Parathyroid adenoma (tissue), 2 donors: ENCODE results near the gene TSPYL6.

Experiments used
- H2AFZ ChIP-seq: fragments of 300-600 bp; sonication (generic); one replicate; pipeline ENCODE4 v1.7.0; 2017; ENCODE audit warnings: antibody characterized with exemption, mild to moderate bottlenecking
- H3K27ac ChIP-seq: fragments of 300-600 bp; sonication (generic); one replicate; pipeline ENCODE4 v1.7.0; 2017
- H3K27me3 ChIP-seq: fragments of 300-600 bp; sonication (generic); one replicate; pipeline ENCODE4 v1.7.0; 2017; ENCODE audit warnings: low read length; ENCODE audit not compliant: control insufficient read depth, insufficient read depth
- H3K36me3 ChIP-seq: fragments of 300-600 bp; sonication (generic); one replicate; pipeline ENCODE4 v1.7.0; 2017; ENCODE audit warnings: low read length; ENCODE audit not compliant: control insufficient read depth, insufficient read depth
- H3K4me1 ChIP-seq: fragments of 300-600 bp; sonication (generic); one replicate; pipeline ENCODE4 v1.7.0; 2017; ENCODE audit warnings: control low read depth
- H3K4me2 ChIP-seq: fragments of 300-600 bp; sonication (generic); one replicate; pipeline ENCODE4 v1.7.0; 2017; ENCODE audit warnings: low read length
- H3K4me3 ChIP-seq: fragments of 300-600 bp; sonication (generic); one replicate; pipeline ENCODE4 v1.7.0; 2017; ENCODE audit warnings: low read depth, low read length
- H3K79me2 ChIP-seq: fragments of 300-600 bp; sonication (generic); one replicate; pipeline ENCODE4 v1.7.0; 2017; ENCODE audit warnings: control low read depth
- H3K9ac ChIP-seq: fragments of 300-600 bp; sonication (generic); one replicate; pipeline ENCODE4 v1.7.0; 2017; ENCODE audit warnings: mild to moderate bottlenecking
- H3K9me3 ChIP-seq: fragments of 300-600 bp; sonication (generic); one replicate; pipeline ENCODE4 v1.7.0; 2017; ENCODE audit warnings: low read length; ENCODE audit not compliant: control insufficient read depth
- TF ChIP-seq, protein P1 (sequence below): fragments of 300-600 bp; sonication (generic); IDR thresholded peaks from one replicate; pipeline ENCODE4 v1.7.0; 2017; ENCODE audit warnings: antibody characterized with exemption, mild to moderate bottlenecking
- donor health status: primary hyperparathyroidism.

Gene TSPYL6

GRCh38 chr2:54237428-54237827 lies 18.6 kb downstream of the TSPYL6 start:
- no peak overlapping the region for H3K27ac ChIP-seq

GRCh38 chr2:54233832-54234649 lies 22.0 kb downstream of the TSPYL6 start:
- H3K4me2 ChIP-seq = no peak overlapping the region
- no peaks in the 10 kb centered on the region for H3K27me3 ChIP-seq
- TF ChIP-seq, protein P1, sequence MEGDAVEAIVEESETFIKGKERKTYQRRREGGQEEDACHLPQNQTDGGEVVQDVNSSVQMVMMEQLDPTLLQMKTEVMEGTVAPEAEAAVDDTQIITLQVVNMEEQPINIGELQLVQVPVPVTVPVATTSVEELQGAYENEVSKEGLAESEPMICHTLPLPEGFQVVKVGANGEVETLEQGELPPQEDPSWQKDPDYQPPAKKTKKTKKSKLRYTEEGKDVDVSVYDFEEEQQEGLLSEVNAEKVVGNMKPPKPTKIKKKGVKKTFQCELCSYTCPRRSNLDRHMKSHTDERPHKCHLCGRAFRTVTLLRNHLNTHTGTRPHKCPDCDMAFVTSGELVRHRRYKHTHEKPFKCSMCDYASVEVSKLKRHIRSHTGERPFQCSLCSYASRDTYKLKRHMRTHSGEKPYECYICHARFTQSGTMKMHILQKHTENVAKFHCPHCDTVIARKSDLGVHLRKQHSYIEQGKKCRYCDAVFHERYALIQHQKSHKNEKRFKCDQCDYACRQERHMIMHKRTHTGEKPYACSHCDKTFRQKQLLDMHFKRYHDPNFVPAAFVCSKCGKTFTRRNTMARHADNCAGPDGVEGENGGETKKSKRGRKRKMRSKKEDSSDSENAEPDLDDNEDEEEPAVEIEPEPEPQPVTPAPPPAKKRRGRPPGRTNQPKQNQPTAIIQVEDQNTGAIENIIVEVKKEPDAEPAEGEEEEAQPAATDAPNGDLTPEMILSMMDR = no peak
- no peak overlapping the region for H3K9ac ChIP-seq
- no peaks in the 10 kb centered on the region for H3K4me1 ChIP-seq
- no peak overlapping the region for H3K4me3 ChIP-seq
- no peak overlapping the region for H2AFZ ChIP-seq
- no peaks in the 10 kb centered on the region for H3K9me3 ChIP-seq
- no peaks in the 10 kb centered on the region for H3K79me2 ChIP-seq
- H3K27ac ChIP-seq = no peak overlapping the region
- no peaks in the 10 kb centered on the region for H3K36me3 ChIP-seq

More at GRCh38 chr2:54237428-54237827, 18.6 kb downstream of the TSPYL6 start:
- TF ChIP-seq, protein P1 = no peak
- no peak overlapping the region for H3K4me2 ChIP-seq
- no peaks in the 10 kb centered on the region for H3K79me2 ChIP-seq
- no peak overlapping the region for H3K4me3 ChIP-seq
- H3K4me1 ChIP-seq = no peaks in the 10 kb centered on the region
- H2AFZ ChIP-seq = no peak overlapping the region
- no peaks in the 10 kb centered on the region for H3K9me3 ChIP-seq
- H3K36me3 ChIP-seq = no peaks in the 10 kb centered on the region
- no peaks in the 10 kb centered on the region for H3K27me3 ChIP-seq
- H3K9ac ChIP-seq = no peak overlapping the region

- no peaks in the 10 kb centered on the region for H3K79me2 ChIP-seq
- no peak overlapping the region for H3K9ac ChIP-seq
- TF ChIP-seq, protein P1 = no peak
- no peaks in the 10 kb centered on the region for H3K4me1 ChIP-seq
- H3K4me2 ChIP-seq = no peak overlapping the region
- H3K9me3 ChIP-seq = no peaks in the 10 kb centered on the region
- no peaks in the 10 kb centered on the region for H3K27me3 ChIP-seq
- H3K27ac ChIP-seq = no peak overlapping the region
- no peak overlapping the region for H2AFZ ChIP-seq
- H3K36me3 ChIP-seq = no peaks in the 10 kb centered on the region
- no peak overlapping the region for H3K4me3 ChIP-seq
Measured at GRCh38 chr2:54228945-54229344, 27.1 kb downstream of the TSPYL6 start.

DNA sequence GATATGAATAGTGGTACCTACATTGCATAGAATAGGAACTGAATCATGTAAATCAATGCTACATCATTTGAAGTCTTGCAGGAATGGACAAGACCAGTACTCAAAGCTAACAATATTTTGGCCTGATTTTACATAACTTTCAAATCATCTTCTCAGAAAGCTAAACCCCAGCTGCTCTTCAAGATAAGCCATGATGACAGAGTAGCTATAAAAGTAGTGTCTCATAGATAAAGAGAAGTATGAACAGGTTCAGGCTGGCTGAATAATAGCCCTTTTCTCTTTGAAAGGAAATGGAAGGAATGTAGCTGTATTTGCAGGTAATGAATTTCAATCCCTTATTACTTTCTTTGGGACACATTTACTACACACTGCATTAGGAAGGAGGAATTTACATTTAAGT lies 28.2 kb downstream of the TSPYL6 start:
- no peak overlapping the region for H3K9ac ChIP-seq
- H3K27me3 ChIP-seq = no peaks in the 10 kb centered on the region
- H3K4me2 ChIP-seq = no peak overlapping the region
- H2AFZ ChIP-seq = no peak overlapping the region
- TF ChIP-seq, protein P1 = no peak
- no peaks in the 10 kb centered on the region for H3K4me1 ChIP-seq
- no peak overlapping the region for H3K4me3 ChIP-seq
- no peaks in the 10 kb centered on the region for H3K79me2 ChIP-seq
- H3K9me3 ChIP-seq = no peaks in the 10 kb centered on the region
- no peak overlapping the region for H3K27ac ChIP-seq
- H3K36me3 ChIP-seq = no peaks in the 10 kb centered on the region

GRCh38 chr2:54226260-54226659 lies 29.8 kb downstream of the TSPYL6 start:
- H2AFZ ChIP-seq = no peak overlapping the region
- H3K79me2 ChIP-seq = no peaks in the 10 kb centered on the region
- no peak overlapping the region for H3K27ac ChIP-seq
- no peak overlapping the region for H3K4me2 ChIP-seq
- H3K36me3 ChIP-seq = no peaks in the 10 kb centered on the region
- H3K27me3 ChIP-seq = no peaks in the 10 kb centered on the region
- no peaks in the 10 kb centered on the region for H3K9me3 ChIP-seq
- H3K4me1 ChIP-seq = no peaks in the 10 kb centered on the region
- no peak overlapping the region for H3K9ac ChIP-seq
- TF ChIP-seq, protein P1 = no peak
- no peak overlapping the region for H3K4me3 ChIP-seq
